Dedifferentiated amniotic fluid mesenchymal stem cell (primary cell): ENCODE results near the gene SIRT5.
A peak's percentile ranks its signal among the peaks of the same experiment; 100 is the strongest.

Experiments
- DNase-seq: peaks from one replicate; pipeline ENCODE4 v3.0.0-alpha.2; 2016; ENCODE audit errors: extremely low spot score

SIRT5 gene

GRCh38 chr6:13574571-13575376 lies at the start of gene SIRT5:
Gene SIRT5 (plus strand): TSS chr6:13574601. CDS start chr6:13584111, 9,510 bp downstream.
- peak; percentile 87 for DNase-seq

GRCh38 chr6:13524801-13525508 lies 49.4 kb upstream of the SIRT5 start:
- DNase-seq, result no peak

DNA sequence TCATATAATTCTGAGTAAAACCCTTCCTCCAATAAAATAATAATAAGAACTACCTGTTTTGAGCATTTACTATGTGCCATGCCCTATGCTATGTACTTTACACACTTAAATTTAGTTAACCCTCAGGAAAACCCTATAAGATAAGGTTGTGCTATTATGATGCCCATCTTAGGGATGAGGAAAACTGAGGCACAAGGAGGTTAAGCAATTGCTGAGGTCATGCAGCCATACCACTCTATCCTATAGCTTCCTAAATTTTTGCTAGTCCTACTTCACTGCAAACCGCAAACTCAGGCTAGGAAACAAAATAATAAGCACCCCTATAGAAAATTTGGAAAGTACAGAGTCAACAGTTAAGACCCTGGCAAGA lies 48.1 kb upstream of the SIRT5 start:
- no peak for DNase-seq

- DNase-seq, result no peak
These were observed 47.4 kb upstream of the SIRT5 start for GRCh38 chr6:13526727-13527670.

GRCh38 chr6:13527671-13528056 lies 46.7 kb upstream of the SIRT5 start:
- DNase-seq, result no peak

DNA sequence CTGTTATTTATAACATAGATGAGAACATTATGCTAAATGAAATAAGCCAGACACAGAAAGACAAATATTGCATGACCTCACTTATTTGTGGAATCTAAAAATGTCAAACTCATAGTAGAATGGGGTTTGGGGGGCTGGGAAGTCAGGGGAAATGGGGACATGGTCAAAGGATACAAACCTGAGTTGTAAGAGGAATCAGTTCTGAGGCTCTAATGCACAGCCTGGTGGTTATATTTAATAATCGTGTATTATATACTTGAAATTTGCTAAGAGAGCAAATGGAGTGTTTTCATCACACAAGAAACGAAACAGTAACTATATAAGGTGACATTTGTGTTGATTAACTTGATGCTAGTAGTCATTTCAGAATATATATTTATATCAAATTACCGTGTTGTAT lies 46.2 kb upstream of the SIRT5 start:
- DNase-seq, result no peak

- DNase-seq, result no peak
These were observed 45.5 kb upstream of the SIRT5 start for GRCh38 chr6:13528777-13529343.

DNA sequence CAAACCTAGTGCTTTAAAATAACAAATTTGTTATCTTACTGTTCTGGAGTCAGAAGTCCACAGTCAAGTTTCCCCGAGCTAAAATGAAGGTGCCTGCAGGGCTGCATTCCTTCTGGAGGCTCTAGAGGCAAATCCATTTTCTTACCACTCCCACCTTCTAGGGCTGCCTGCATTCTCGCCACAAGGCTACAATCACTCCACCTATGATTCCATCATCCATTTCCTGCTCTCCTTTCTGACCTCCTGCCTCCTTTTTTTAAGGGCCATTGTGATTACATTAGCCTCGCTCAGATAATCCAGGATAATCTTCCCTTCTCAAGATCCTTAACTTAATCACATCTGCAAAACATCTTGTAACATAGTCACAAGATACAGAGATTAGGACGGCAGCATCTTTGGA lies 42.4 kb upstream of the SIRT5 start:
- DNase-seq, result no peak

DNA sequence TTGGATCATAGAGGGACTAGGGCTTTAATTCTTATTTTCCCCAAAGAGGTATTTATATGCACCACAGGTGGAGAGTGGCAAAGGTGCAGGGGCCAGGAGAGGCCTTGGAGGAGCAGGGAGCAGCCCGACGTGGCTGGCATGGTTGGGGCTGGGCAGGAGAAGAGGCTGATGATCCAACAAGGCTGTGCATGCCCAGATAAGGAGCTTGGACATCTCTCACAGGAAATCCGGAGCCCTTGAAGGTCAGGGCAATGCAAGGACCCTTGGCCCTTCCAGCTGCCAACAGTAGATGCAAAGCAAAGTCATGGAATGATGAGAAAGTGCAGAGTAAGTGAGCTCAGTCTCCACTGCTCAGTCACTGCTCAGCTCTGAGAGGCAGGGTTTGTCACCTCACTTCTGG lies 39.9 kb upstream of the SIRT5 start:
- no peak for DNase-seq

DNA sequence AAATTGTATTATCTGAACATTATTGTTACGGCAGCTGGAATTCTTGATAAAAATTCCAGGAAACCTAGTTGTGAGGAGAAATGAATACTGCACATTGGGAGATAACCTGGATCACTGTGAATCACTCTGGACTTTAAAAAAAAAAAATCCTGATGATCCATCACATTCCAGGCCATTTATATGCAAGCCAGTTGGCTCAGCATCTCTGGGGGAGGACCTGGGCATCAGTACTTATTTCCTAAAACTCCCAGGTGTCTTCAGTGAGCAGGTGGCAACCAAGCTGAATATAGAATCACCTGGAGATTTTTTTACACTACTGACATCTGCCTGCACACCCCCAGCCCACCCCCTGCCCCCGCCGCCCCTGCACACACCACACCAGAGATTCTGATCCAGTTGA lies 39.1 kb upstream of the SIRT5 start:
- DNase-seq, result no peak

DNA sequence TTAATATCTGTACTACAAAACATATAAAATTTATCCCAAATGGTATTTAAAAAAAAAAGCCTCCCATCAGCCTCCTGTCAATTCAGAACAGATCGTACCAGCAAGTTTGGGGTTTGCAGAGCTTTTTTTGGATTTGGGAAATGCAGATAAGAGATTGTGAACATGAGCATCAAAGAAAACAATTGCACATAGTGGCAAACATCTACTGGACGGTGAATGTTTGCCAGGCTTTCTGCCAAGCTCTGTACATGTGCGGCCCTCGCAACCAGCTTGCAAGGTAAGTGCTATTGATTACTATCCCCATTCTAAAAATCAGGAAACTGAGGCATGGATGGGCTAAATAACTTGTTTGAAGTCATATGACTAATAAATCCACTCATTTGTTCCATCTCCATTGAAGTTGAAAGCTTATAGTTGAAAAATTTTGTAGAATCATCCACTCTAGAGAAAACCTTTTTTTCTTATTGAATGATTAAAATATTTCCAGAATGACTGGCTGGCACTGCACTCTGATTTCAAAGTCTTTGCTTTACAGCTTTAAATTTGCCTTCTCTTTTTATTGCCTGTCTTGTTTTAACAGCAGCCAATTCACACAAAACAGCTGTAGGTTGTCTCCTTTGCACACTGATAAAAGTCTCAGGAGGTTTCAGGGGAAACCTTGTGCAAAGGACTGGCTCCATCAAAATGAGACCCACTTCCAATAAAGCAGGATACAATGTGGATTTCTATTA lies 37.4 kb upstream of the SIRT5 start:
- no peak for DNase-seq

- no peak for DNase-seq
These were observed 36.9 kb upstream of the SIRT5 start for GRCh38 chr6:13537527-13537897.

DNA sequence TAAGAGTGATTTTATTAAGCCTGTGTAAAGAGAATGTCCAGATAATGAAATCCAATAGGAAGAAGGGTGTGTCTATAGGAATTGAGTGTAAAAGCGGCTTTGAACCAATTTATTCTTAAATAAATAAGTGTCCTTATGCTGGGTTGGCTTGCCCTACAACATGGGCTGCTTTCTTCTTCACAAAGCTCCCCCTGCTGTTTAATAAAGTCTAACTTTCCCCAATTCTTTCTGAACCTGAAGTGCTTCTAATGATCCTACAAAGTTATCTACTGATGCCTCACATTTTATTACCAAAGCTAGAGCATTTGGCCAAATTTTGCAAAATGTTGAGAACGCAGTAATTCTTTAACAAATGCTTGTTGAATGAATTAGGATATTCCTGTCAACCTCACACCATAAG lies 36.3 kb upstream of the SIRT5 start:
- peak; percentile 40 for DNase-seq

DNA sequence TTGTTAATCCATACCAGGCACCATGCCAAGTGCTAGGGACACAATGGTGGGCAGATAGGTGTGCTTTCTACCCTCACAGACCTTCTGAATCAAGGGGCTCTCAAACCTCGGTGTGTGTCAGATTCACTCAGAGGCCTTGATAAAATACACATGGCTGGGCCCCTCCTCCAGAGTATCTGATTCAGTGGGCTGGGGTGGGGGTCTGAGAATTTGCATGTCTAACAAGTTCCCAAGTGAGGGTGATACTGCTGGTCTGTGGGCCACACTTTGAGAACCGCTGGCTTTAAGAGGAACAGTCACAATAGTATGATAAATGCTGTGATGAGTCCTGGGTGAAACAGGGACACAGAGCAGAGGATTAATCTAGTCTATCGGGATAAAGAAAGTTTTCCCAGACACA lies 35.8 kb upstream of the SIRT5 start:
- no peak for DNase-seq

DNA sequence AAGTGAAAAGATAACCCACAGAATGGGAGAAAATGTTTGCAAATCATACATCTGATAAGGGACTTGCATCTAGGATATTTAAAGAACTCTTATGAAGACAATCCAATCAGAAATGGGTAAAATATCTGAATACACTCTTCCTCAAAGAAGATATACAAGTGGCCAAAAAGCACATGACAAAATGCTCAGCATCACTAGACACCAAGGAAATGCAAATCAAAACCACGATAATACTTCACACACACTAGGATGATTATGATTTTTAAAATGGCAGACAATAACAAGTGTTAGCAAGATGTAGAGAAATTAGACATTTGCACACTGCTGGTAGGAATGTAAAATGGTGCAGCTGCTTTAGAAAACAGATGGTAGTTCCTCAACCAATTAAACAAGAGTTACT lies 34.8 kb upstream of the SIRT5 start:
- no peak for DNase-seq

- no peak for DNase-seq
These were observed 32.9 kb upstream of the SIRT5 start for GRCh38 chr6:13541496-13541895.

DNA sequence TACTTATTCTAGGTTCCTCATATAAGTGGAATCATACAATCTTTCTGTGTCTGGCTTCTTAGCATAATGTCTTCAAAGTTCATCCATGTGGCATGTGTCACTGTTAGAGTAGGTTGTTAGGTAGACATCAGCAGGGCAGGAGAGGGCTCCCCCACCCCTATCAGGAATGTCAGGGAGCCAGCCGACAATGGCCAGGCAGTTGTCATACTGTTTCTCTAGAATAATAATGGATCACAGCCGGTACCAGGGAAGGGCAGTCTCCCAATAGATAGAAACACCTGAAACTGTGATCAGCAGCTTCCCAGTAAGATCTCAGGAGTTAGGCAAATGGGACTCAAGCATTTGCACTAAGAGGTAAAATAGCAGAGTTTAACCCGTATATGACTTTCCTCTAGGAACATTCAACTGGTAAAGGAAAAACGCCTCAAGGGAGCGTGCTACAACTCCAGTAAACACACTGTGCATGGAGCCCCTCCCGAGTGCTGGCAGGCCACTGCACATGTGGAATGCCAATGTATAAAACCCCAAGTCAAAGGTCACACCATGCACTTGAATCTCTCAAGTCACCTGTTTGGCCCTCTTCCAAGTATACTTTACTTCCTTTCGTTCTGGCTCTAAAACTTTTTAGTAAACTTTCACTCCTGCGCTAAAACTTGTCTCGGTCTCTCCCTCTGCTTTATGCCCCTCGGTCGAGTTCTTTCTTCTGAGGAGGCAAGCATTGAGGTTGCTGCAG lies 29.8 kb upstream of the SIRT5 start:
- no peak for DNase-seq

DNA sequence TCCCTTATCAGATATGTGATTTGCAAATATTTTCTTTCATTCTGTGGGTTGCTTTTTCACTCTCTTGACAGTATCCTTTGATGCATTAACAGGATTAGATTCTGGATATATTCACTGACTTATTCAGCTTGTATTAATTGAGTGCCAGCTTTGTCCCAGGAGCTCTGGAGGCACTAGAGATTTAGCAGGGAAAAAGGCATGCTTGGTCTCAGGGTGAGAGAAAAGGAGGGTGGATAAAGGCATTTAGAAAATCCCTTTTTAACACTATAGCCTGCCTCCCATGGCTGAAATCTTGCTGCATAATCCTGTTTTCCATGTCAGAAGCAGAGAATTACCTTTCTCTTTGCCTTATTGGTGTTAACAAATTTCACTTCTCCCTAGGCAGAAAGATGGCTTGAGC lies 28.5 kb upstream of the SIRT5 start:
- no peak for DNase-seq

GRCh38 chr6:13548500-13549210 lies 25.7 kb upstream of the SIRT5 start:
- DNase-seq, result no peak

GRCh38 chr6:13550656-13551055 lies 23.7 kb upstream of the SIRT5 start:
- no peak for DNase-seq
